K562 (cell line): ENCODE measurements around the gene ALDH5A1. TPM values are rescaled to one million over a fixed set of nuclear protein-coding genes. Genes with fewer than 3 reads are reported as not detected.

Source experiments
- ATAC-seq: fragments of 200-7000 bp; cut with Tn5 transposase; 3 replicates; pipeline ENCODE4 v1.9.1; 2020; ENCODE audit warnings: moderate library complexity
- BruUV-seq: library from RNA; stranded (reverse); fragments of 400-500 nt; replicated peaks from 2 replicates; lab custom pipeline; 2021; lab: Mats Ljungman, UMichigan
- CTCF ChIA-PET: fragments of 300-600 bp; formaldehyde crosslinking; extraction: SDS; loops from one replicate; lab custom pipeline; 2021; ENCODE audit warnings: low intra/inter-chr PET ratio; lab: Yijun Ruan, JAX
- POLR2A ChIA-PET: fragments of 300-600, 350-650 bp; sonication (Branson Sonifier 250); formaldehyde crosslinking; extraction: SDS; loops from one replicate; lab custom pipeline; 2021; ENCODE audit warnings: antibody characterized with exemption, inconsistent platforms; lab: Yijun Ruan, JAX
- DNase-seq, 4 experiments: peaks; one replicate each; pipeline versions ENCODE4 v3.0.0 to v3.0.0-alpha.2; 2011 to 2018; ENCODE audit warnings: low spot score in 3 of 4, mixed read lengths in 3 of 4; ENCODE audit errors: extremely low read depth in 1 of 4
- FAIRE-seq: peaks from 2 replicates; lab custom pipeline; 2011; peaks lifted over from hg19 to GRCh38; lab: Jason Lieb, UNC
- H2AFZ ChIP-seq: 2 replicates; pipeline ENCODE4 v1.6.0; 2011; ENCODE audit warnings: low read depth, low read length, control low read depth, inconsistent platforms
- H3K27ac ChIP-seq: fragments of 200-600 bp; 3 replicates; pipeline ENCODE4 v1.8.0; 2011; ENCODE audit warnings: low read depth, mild to moderate bottlenecking, control low read depth, inconsistent platforms, low read length, moderate library complexity, mixed read lengths; ENCODE audit errors: extremely low read depth
- H3K27me3 ChIP-seq, 2 experiments: fragments of 300-600 bp in 1 of 2; 2 replicates in 1 of 2; 3 replicates in 1 of 2; pipeline versions ENCODE4 v1.6.0 to v1.8.0; 2011; ENCODE audit warnings: inconsistent platforms in 2 of 2, low read length in 2 of 2, mild to moderate bottlenecking in 1 of 2, mixed read lengths in 1 of 2, moderate library complexity in 1 of 2; ENCODE audit not compliant: control insufficient read depth in 2 of 2, insufficient read depth in 2 of 2
- H3K36me3 ChIP-seq: fragments of 300-600 bp; 3 replicates; pipeline ENCODE4 v1.8.0; 2011; ENCODE audit warnings: mild to moderate bottlenecking, low read length, inconsistent platforms; ENCODE audit not compliant: control insufficient read depth, insufficient read depth
- H3K4me1 ChIP-seq, 2 experiments: fragments of 200-600 bp in 1 of 2; replicated peaks in 1 of 2; 2 replicates in 1 of 2; 3 replicates in 1 of 2; pipeline versions ENCODE4 v1.5.1 to v1.8.0; 2011; ENCODE audit warnings: inconsistent platforms in 2 of 2, low read length in 2 of 2, mild to moderate bottlenecking in 1 of 2, mixed read lengths in 1 of 2, moderate library complexity in 1 of 2; ENCODE audit not compliant: control insufficient read depth in 2 of 2, insufficient read depth in 2 of 2
- H3K4me2 ChIP-seq: 2 replicates; pipeline ENCODE4 v1.6.1; 2011; ENCODE audit warnings: low read length, control low read depth, inconsistent platforms, mixed read lengths; ENCODE audit not compliant: insufficient read depth
- H3K4me3 ChIP-seq: fragments of 200-600 bp; sonication (generic), shearing (Covaris generic); 2 replicates; pipeline ENCODE4 v1.5.1; 2016; ENCODE audit warnings: control low read depth, inconsistent platforms
- H3K79me2 ChIP-seq: fragments of 200-600 bp; 3 replicates; pipeline ENCODE4 v1.8.0; 2011; ENCODE audit warnings: low read length, inconsistent platforms; ENCODE audit not compliant: control insufficient read depth, insufficient read depth
- H3K9ac ChIP-seq, 2 experiments: 2 replicates each; pipeline versions ENCODE4 v1.6.0 to v1.6.1; 2011; ENCODE audit warnings: low read depth in 2 of 2, low read length in 2 of 2, control low read depth in 1 of 2, inconsistent platforms in 1 of 2, mild to moderate bottlenecking in 1 of 2, mixed read lengths in 1 of 2; ENCODE audit not compliant: insufficient read depth in 1 of 2
- H3K9me1 ChIP-seq: one replicate; pipeline ENCODE4 v1.6.0; 2011; ENCODE audit warnings: inconsistent platforms, mild to moderate bottlenecking, low read length, moderate library complexity; ENCODE audit not compliant: control insufficient read depth, insufficient read depth
- H3K9me3 ChIP-seq: replicated peaks from 2 replicates; pipeline ENCODE4 v1.5.1; 2011; ENCODE audit warnings: low read depth, low read length, inconsistent platforms; ENCODE audit not compliant: control insufficient read depth, insufficient read depth
- H4K20me1 ChIP-seq: replicated peaks from 2 replicates; pipeline ENCODE4 v1.6.1; 2011; ENCODE audit warnings: low read length, inconsistent platforms, mixed read lengths; ENCODE audit not compliant: control insufficient read depth, insufficient read depth
- JUNB ChIP-seq: fragments of 450-650 bp; formaldehyde crosslinking; conservative IDR thresholded peaks from 2 replicates; pipeline ENCODE4 v1.4.0; 2020; ENCODE audit warnings: mild to moderate bottlenecking
- NFIC ChIP-seq: fragments of 450-650 bp; IDR thresholded peaks from 2 replicates; pipeline ENCODE4 v1.6.1; 2017; ENCODE audit warnings: mild to moderate bottlenecking, inconsistent platforms
- NFIX ChIP-seq: fragments of 250-450 bp; sonication (Bioruptor Pico); IDR thresholded peaks from 2 replicates; pipeline ENCODE4 v1.4.0; 2020; ENCODE audit warnings: low read depth, mild to moderate bottlenecking, moderate library complexity
- POLR2B ChIP-seq: fragments of 450-650 bp; IDR thresholded peaks from 2 replicates; pipeline ENCODE4 v1.6.1; 2018; ENCODE audit warnings: low read depth; ENCODE audit not compliant: partially characterized antibody
- ZBTB40 ChIP-seq, 2 experiments: fragments of 450-650 bp in 1 of 2; sonication (generic) in 1 of 2; formaldehyde crosslinking in 1 of 2; IDR thresholded peaks; 2 replicates each; pipeline versions ENCODE4 v1.7.1 to v1.9.0; 2016 to 2022; ENCODE audit warnings: inconsistent platforms in 1 of 2, mild to moderate bottlenecking in 1 of 2, missing genetic modification reagents in 1 of 2
- WGBS: fragments of 100-300 bp; shearing (Covaris generic); methylation state at CpG from one replicate; pipeline ENCODE4 v1.1.6; 2016; ENCODE audit warnings: low coverage, mixed read lengths; ENCODE audit not compliant: insufficient coverage; ENCODE audit errors: missing lambda C conversion rate; 5-methylcytosine and 5-hydroxymethylcytosine counted together
- in situ Hi-C: fragments of 300-500 bp; cut with MboI; formaldehyde crosslinking; loops from 4 replicates; pipeline ENCODE4 v1.15.0; 2018; ENCODE audit warnings: inconsistent platforms, mixed read lengths
- intact Hi-C: fragments of 100-400 bp; cut with micrococcal nuclease; formaldehyde crosslinking; loops from 2 replicates; pipeline ENCODE4 v1.14.2; 2022
- polyA plus RNA-seq, 8 experiments: library from polyadenylated mRNA; depleted of rRNA in 4 of 8; stranded (reverse) in 5 of 8; unstranded in 3 of 8; fragments of >200 nt; fragmentation: Nextera tagmentation in 2 of 8; fragmentation: Illumina TruSeq in 1 of 8; extraction: Ambion mirVana in 2 of 8; extraction: Trizol in 1 of 8; gene quantifications; 2 replicates each; pipeline versions ENCODE4 v1.2.1 to v1.2.3, GENCODE V29; 2011 to 2014; ENCODE audit warnings: inconsistent platforms in 1 of 8, missing spikeins in 1 of 8
- total RNA-seq, 7 experiments: library from RNA; depleted of rRNA in 6 of 7; stranded (reverse); fragments of >200 nt in 6 of 7; fragmentation: Illumina TruSeq in 2 of 7; extraction: Trizol in 2 of 7; gene quantifications; 2 replicates each; pipeline versions ENCODE4 v1.2.1 to v1.2.3, GENCODE V29; 2011 to 2021; ENCODE audit warnings: low replicate concordance in 1 of 7

Gene ALDH5A1
- total and polyA plus RNA-seq, 9 of the 15 experiments (the other 6 are each of a cell fraction or from before 2014, with no cell fraction given), result 2.2 to 19.7 (median 9.5) TPM

- no peak for ATAC-seq
These were observed 40.3 kb upstream of the ALDH5A1 start for GRCh38 chr6:24454452-24454851.

GRCh38 chr6:24455061-24455460 lies 39.7 kb upstream of the ALDH5A1 start:
- H3K9ac ChIP-seq, result no peak overlapping the region
- TF ChIP-seq POLR2B (no peak), ZBTB40 (IDR thresholded peaks at IDR 0.05) (no peak), ZBTB40 (CRISPR knock-in tag; IDR thresholded peaks at IDR 0.05) (no peak)
- H3K9me1 ChIP-seq, result no peaks in the 10 kb centered on the region
- intact Hi-C loops (no loop called here), in situ Hi-C loops (no loop called here)
- no peak overlapping the region for H2AFZ ChIP-seq
- DNase-seq (no peak), ATAC-seq (no peak), FAIRE-seq (no peak)
- POLR2A ChIA-PET, result interaction anchor here (1.2 kb wide), 1 partner anchor 9 kb away, joined by 3 read pairs; no protein-coding TSS in a partner anchor
- peaks cover 0 to 6% of the 10 kb centered on the region in 2 experiments; a peak in 2 of 5 replicates for H3K4me1 ChIP-seq
- H3K4me2 ChIP-seq, result no peak overlapping the region
- BruUV-seq, result no TSS peak
- H3K79me2 ChIP-seq, result no peaks in the 10 kb centered on the region
- H3K4me3 ChIP-seq, result no peak overlapping the region
- no peaks in the 10 kb centered on the region for H4K20me1 ChIP-seq
- peaks cover 0 to 8% of the 10 kb centered on the region in 2 experiments; a peak in 1 of 5 replicates for H3K27me3 ChIP-seq
- CTCF ChIA-PET, result no interaction called here
- H3K9me3 ChIP-seq, result no peaks in the 10 kb centered on the region
- 32% methylated on average over 4 of the region's 4 CpGs for WGBS
- H3K27ac ChIP-seq, result no peak overlapping the region
- H3K36me3 ChIP-seq, result no peaks in the 10 kb centered on the region

More at GRCh38 chr6:24454452-24454851, 40.3 kb upstream of the ALDH5A1 start:
- H2AFZ ChIP-seq, result no peak overlapping the region
- H3K9ac ChIP-seq, result no peak overlapping the region
- peak; percentile 94 for TF ChIP-seq NFIC
- TF ChIP-seq JUNB (CRISPR knock-in tag), result no peak
- TF ChIP-seq NFIX, result peak; percentile 79
- H3K27me3 ChIP-seq, result peaks cover 0 to 8% of the 10 kb centered on the region in 2 experiments; a peak in 1 of 5 replicates
- no peaks in the 10 kb centered on the region for H3K9me1 ChIP-seq
- H3K4me3 ChIP-seq, result no peak overlapping the region
- peak in 1 of 4 experiments; percentile 26 for DNase-seq
- intact Hi-C loops, result no loop called here
- in situ Hi-C loops, result no loop called here
- CTCF ChIA-PET, result no interaction called here
- no TSS peak for BruUV-seq
- no peaks in the 10 kb centered on the region for H3K9me3 ChIP-seq
- no peaks in the 10 kb centered on the region for H3K79me2 ChIP-seq
- H3K4me2 ChIP-seq, result no peak overlapping the region
- POLR2A ChIA-PET, result interaction anchor here (0.8 kb wide), 1 partner anchor 12 kb away, joined by 5 read pairs; no protein-coding TSS in a partner anchor
- H3K4me1 ChIP-seq, result peaks cover 3 to 6% of the 10 kb centered on the region in 2 experiments; a peak in 2 of 5 replicates
- no peaks in the 10 kb centered on the region for H4K20me1 ChIP-seq
- WGBS, result 11% methylated on average over 5 of the region's 5 CpGs
- FAIRE-seq, result no peak
- H3K36me3 ChIP-seq, result no peaks in the 10 kb centered on the region
- H3K27ac ChIP-seq, result no peak overlapping the region
